H1 (cell line): ENCODE data around the gene LY6G5C.

Source experiments
- BRCA1 ChIP-seq: IDR thresholded peaks from 2 replicates; pipeline ENCODE4 v1.6.1; 2012; ENCODE audit warnings: low read depth, low read length, improper control_type of control experiment
- CTCF ChIP-seq, 3 experiments: IDR thresholded peaks; 1 replicate in 2 of 3; 2 replicates in 1 of 3; pipeline versions ENCODE4 v1.5.1 to v1.6.1; 2011; ENCODE audit warnings: low read length in 3 of 3, mild to moderate bottlenecking in 3 of 3, inconsistent platforms in 2 of 3, low read depth in 1 of 3, moderate library complexity in 1 of 3; ENCODE audit not compliant: insufficient read depth in 1 of 3; ENCODE audit errors: control extremely low read depth in 1 of 3
- EZH2 ChIP-seq: fragments of 200-600 bp; sonication (generic); IDR thresholded peaks from 2 replicates; pipeline ENCODE4 v1.7.1; 2012; ENCODE audit warnings: low read depth, mild to moderate bottlenecking, moderate library complexity, low read length, inconsistent platforms; ENCODE audit not compliant: severe bottlenecking
- MAX ChIP-seq: IDR thresholded peaks from 2 replicates; pipeline ENCODE4 v1.6.1; 2012; ENCODE audit warnings: inconsistent platforms
- POLR2A ChIP-seq, 2 experiments: IDR thresholded peaks; 1 replicate in 1 of 2; 2 replicates in 1 of 2; pipeline ENCODE4 v1.6.1; 2011; ENCODE audit warnings: low read depth in 2 of 2, low read length in 2 of 2, mild to moderate bottlenecking in 2 of 2; ENCODE audit errors: control extremely low read depth in 1 of 2
- POLR2AphosphoS5 ChIP-seq: IDR thresholded peaks from 2 replicates; pipeline ENCODE4 v1.6.1; 2011; ENCODE audit warnings: low read depth, low read length
- SRF ChIP-seq: IDR thresholded peaks from 2 replicates; pipeline ENCODE4 v1.6.1; 2011; ENCODE audit warnings: mild to moderate bottlenecking, low read depth, low read length, moderate library complexity
- ZNF274 ChIP-seq: IDR thresholded peaks from 2 replicates; pipeline ENCODE4 v1.7.0; 2012; ENCODE audit warnings: low read length, borderline replicate concordance; ENCODE audit errors: extremely low read depth

DNA sequence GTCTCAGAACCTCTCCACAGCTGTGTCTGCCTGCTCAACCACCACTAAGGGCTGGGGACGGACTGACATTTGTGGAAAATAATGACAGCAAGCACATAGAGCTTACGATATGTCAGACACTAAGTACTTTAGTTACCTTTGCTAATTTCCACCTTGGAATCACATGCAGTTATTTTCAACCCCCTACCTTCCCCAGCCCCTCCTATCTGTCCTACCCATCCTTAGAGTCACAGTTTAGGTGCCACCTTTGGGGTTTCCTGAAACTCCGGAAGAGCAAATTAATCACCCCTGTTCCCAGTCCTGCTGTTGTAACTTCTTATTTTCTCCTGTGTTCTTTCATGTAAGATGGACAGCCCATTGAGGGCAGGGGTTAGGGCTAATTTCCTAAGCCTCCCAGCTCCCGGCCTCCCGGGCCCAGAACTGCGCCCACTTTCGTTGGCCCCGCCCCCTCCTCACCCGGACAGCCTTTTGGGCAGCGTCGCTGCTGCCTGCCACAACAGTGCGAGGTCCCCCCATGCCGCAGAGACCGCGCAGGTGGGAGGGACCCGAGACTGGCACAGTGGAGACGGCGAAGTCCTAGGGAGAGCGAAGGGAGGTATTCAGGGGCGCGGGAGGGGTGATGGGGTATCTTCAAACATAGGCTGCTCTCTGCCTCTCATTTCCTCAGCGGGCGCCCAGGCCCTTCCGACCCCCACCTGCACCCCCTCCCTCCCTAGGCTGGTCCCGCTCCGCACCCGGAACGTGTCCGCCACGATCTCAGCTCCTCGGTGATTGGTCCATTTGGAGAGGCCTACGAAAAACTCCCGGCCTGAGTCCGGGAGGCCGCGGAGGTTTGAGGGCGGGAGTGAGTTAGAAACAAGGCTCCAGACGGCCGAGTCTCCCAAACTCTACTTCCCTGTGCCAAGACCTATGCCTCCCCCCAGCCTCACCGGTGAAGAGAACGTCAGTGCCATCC is 47.1 kb upstream of the LY6G5C start:
- no peak for TF ChIP-seq CTCF (IDR thresholded peaks at IDR 0.05; ENCODE audit: control extremely low read depth in 1 of 3, insufficient read depth in 1 of 3, low read depth in 1 of 3, low read length in 3 of 3)
- TF ChIP-seq MAX = no peak
- no peak for TF ChIP-seq SRF
- TF ChIP-seq POLR2A (IDR thresholded peaks at IDR 0.05; ENCODE audit: control extremely low read depth in 1 of 2, low read depth in 2 of 2, low read length in 2 of 2) = no peak
- no peak for TF ChIP-seq EZH2
- TF ChIP-seq ZNF274 = no peak
- TF ChIP-seq POLR2AphosphoS5 = no peak
- no peak for TF ChIP-seq BRCA1
